ENCODE data around the gene CDH13.

Gene CDH13

GRCh38 chr16:83482545-83483162 is 855.9 kb downstream of the CDH13 start:
- TF ChIP-seq ZFX (IDR thresholded peaks at IDR 0.05; ENCODE audit: borderline replicate concordance) (no peak), CTCF (IDR thresholded peaks at IDR 0.05) (no peak)
- H3K27ac ChIP-seq = no peak overlapping the region

GRCh38 chr16:83490073-83490472 is 863.3 kb downstream of the CDH13 start:
- no peak overlapping the region for H3K27ac ChIP-seq
- TF ChIP-seq CTCF (IDR thresholded peaks at IDR 0.05) (no peak), ZFX (IDR thresholded peaks at IDR 0.05; ENCODE audit: borderline replicate concordance) (no peak)

- H3K27ac ChIP-seq = no peak overlapping the region
- no peak for TF ChIP-seq CTCF (IDR thresholded peaks at IDR 0.05)
Observed at GRCh38 chr16:83494459-83494858, 867.7 kb downstream of the CDH13 start.

GRCh38 chr16:83501481-83501880 is 874.7 kb downstream of the CDH13 start:
- no peak overlapping the region for H3K27ac ChIP-seq
- TF ChIP-seq CTCF (IDR thresholded peaks at IDR 0.05) (no peak), ZFX (IDR thresholded peaks at IDR 0.05; ENCODE audit: borderline replicate concordance) (no peak)

GRCh38 chr16:83508295-83508694 is 881.5 kb downstream of the CDH13 start:
- TF ChIP-seq CTCF (IDR thresholded peaks at IDR 0.05) (no peak), ZFX (IDR thresholded peaks at IDR 0.05; ENCODE audit: borderline replicate concordance) (no peak)

GRCh38 chr16:83509316-83509715 is 882.5 kb downstream of the CDH13 start:
- H3K27ac ChIP-seq = no peak overlapping the region
- TF ChIP-seq CTCF (IDR thresholded peaks at IDR 0.05) = no peak
- no peak for TF ChIP-seq ZFX (IDR thresholded peaks at IDR 0.05; ENCODE audit: borderline replicate concordance)

More at GRCh38 chr16:83508295-83508694, 881.5 kb downstream of the CDH13 start:
- no peak overlapping the region for H3K27ac ChIP-seq

- H3K27ac ChIP-seq = no peak overlapping the region
- TF ChIP-seq ZFX (IDR thresholded peaks at IDR 0.05; ENCODE audit: borderline replicate concordance) (no peak), CTCF (IDR thresholded peaks at IDR 0.05) (no peak)
Observed at GRCh38 chr16:83510906-83511305, 884.1 kb downstream of the CDH13 start.
